Measurements from ENCODE around the gene ANXA5. TPM values are rescaled to one million over a fixed set of nuclear protein-coding genes. Genes with fewer than 3 reads are reported as not detected.
A peak's percentile ranks its signal among the peaks of the same experiment; 100 is the strongest.

ANXA5 gene
- total and polyA plus RNA-seq, 2 of the 4 experiments (the other 2 are of a cell fraction): 780 to 1,448 TPM

- Histone ChIP-seq H3K79me1 (ENCODE audit: low read depth in 1 of 2, low read length in 2 of 2) (no peaks in the 10 kb centered on the region), H3K36me3 (ENCODE audit: control insufficient read depth, insufficient read depth, low read length) (no peaks in the 10 kb centered on the region), H3K4me3 (ENCODE audit: insufficient read depth, low read depth, low read length) (no peak overlapping the region), H2BK15ac (ENCODE audit: low read depth, low read length) (peak overlapping the region; percentile 61; the same call in 2 of the 3 replicates), H3K18ac (ENCODE audit: low read depth, low read length) (peak overlapping the region; percentile 78), H3K9ac (ENCODE audit: low read depth, low read length) (peak overlapping the region; percentile 28; the same call in 1 of the 2 replicates), H4K5ac (ENCODE audit: low read depth, low read length) (peak overlapping the region; percentile 81), H3K4me1 (ENCODE audit: control insufficient read depth, insufficient read depth, low read length) (peaks cover 17% of the 10 kb centered on the region), H4K8ac (ENCODE audit: low read depth in 2 of 2, low read length in 2 of 2) (peak overlapping the region; percentile 68 to 77; a peak in 3 of 4 replicates), H4K20me1 (ENCODE audit: insufficient read depth, low read length) (no peaks in the 10 kb centered on the region), H3K27ac (ENCODE audit: insufficient read depth, low read length) (peak overlapping the region; percentile 21), H3K56ac (ENCODE audit: extremely low read depth, insufficient read depth, low read length) (peak overlapping the region; percentile 9; the same call in 1 of the 2 replicates), H2BK5ac (ENCODE audit: low read depth, low read length, poor library complexity, severe bottlenecking) (peak overlapping the region; percentile 35), H3K27me3 (ENCODE audit: control insufficient read depth, insufficient read depth, low read length) (no peaks in the 10 kb centered on the region), H2AFZ (replicated peaks; ENCODE audit: low read length, poor library complexity) (peak overlapping the region; percentile 79), H2AK5ac (ENCODE audit: low read depth, low read length) (peak overlapping the region; percentile 61; the same call in 1 of the 2 replicates), H2AK9ac (replicated peaks; ENCODE audit: low read depth, low read length, poor library complexity) (no peak overlapping the region), H2BK20ac (ENCODE audit: low read depth, low read length) (peak overlapping the region; percentile 80), H3K4me2 (ENCODE audit: low read depth, low read length) (no peak overlapping the region), H3K4ac (ENCODE audit: low read depth, low read length) (peak overlapping the region; percentile 76), H3K9me3 (ENCODE audit: control insufficient read depth, insufficient read depth, low read length) (no peaks in the 10 kb centered on the region), H3K14ac (replicated peaks; ENCODE audit: low read depth, low read length) (peak overlapping the region; percentile 40; the same call in 1 of the 2 replicates), H3K9me1 (ENCODE audit: insufficient read depth, low read length) (no peaks in the 10 kb centered on the region), H2BK120ac (ENCODE audit: low read depth, low read length) (peak overlapping the region; percentile 77; the same call in 1 of the 2 replicates), H4K91ac (ENCODE audit: insufficient read depth, low read depth, low read length) (peak overlapping the region; percentile 80), H3K23ac (ENCODE audit: low read depth, low read length) (0 out of 2 replicates have a peak overlapping the region, but pooled peaks have one; percentile 59)
- DNase-seq (no peak), ATAC-seq (ENCODE audit: low read depth) (no peak)
- no TSS peak for BruUV-seq (replicated peaks)
- ChIA-PET CTCF (interaction anchor here (0.7 to 2.7 kb wide), 6 partner anchors 24 to 367 kb away, joined by 3 to 9 read pairs (median 4); no protein-coding TSS in a partner anchor), POLR2A (ENCODE audit: unreplicated experiment) (no interaction called here)
- in situ Hi-C loops (cut with MboI; ENCODE audit: low sequenced_read_pairs): loop anchor here (5.0 to 25.0 kb wide), 4 partner anchors 66 to 551 kb away; no protein-coding TSS in a partner anchor
- dilution Hi-C loops (cut with HindIII; ENCODE audit: low sequenced_read_pairs, unreplicated experiment): no loop called here
- intact Hi-C loops (cut with micrococcal nuclease): loop anchor here (2.0 kb wide), 2 partner anchors 275 to 545 kb away; no protein-coding TSS in a partner anchor
- no CpG with 5 or more reads among the region's 10 CpGs for WGBS, 2 experiments (ENCODE audit: extremely low coverage in 2 of 2, insufficient read length in 1 of 2)
- no peak for TF ChIP-seq MXI1 (IDR thresholded peaks at IDR 0.05; ENCODE audit: borderline replicate concordance, low read depth, low read length)
- no peak for TF ChIP-seq POLR2A (IDR thresholded peaks at IDR 0.05; ENCODE audit: low read depth, low read length)
- no peak for TF ChIP-seq BHLHE40 (IDR thresholded peaks at IDR 0.05; ENCODE audit: low read depth, low read length)
- no peak for TF ChIP-seq FOS (IDR thresholded peaks at IDR 0.05; ENCODE audit: low read depth, low read length)
- no peak for TF ChIP-seq CTCF (conservative IDR thresholded peaks at IDR 0.05; ENCODE audit: low read depth, low read length)
- no peak for TF ChIP-seq RCOR1 (IDR thresholded peaks at IDR 0.05; ENCODE audit: insufficient replicate concordance, low read length)
- TF ChIP-seq RAD21 (IDR thresholded peaks at IDR 0.05; ENCODE audit: low read length): no peak
- TF ChIP-seq USF2 (IDR thresholded peaks at IDR 0.05; ENCODE audit: low read depth, low read length): no peak
- TF ChIP-seq SMC3 (IDR thresholded peaks at IDR 0.05; ENCODE audit: low read depth, low read length): no peak
- no peak for TF ChIP-seq RFX5 (IDR thresholded peaks at IDR 0.05; ENCODE audit: low read depth, low read length)
- no peak for TF ChIP-seq ELK1 (IDR thresholded peaks at IDR 0.05; ENCODE audit: borderline replicate concordance, low read depth, low read length)
- TF ChIP-seq NFE2L2 (IDR thresholded peaks at IDR 0.05; ENCODE audit: low read depth, low read length): no peak
- no peak for TF ChIP-seq MAZ (IDR thresholded peaks at IDR 0.05; ENCODE audit: borderline replicate concordance, low read depth, low read length)
- TF ChIP-seq CEBPB (IDR thresholded peaks at IDR 0.05; ENCODE audit: low read depth, low read length): no peak
Measured at GRCh38 chr4:121737846-121738554, 41.2 kb upstream of the ANXA5 start.
